Liver (tissue), 3 donors: ENCODE measurements around the gene UGT1A5.

Experiments used
- CTCF ChIP-seq: fragments of 150-350 bp; IDR thresholded peaks from 2 replicates; pipeline ENCODE4 v1.5.1; 2017; ENCODE audit warnings: improper control_type of control experiment, low read depth, low read length; ENCODE audit not compliant: missing input control
- FOXA1 ChIP-seq: IDR thresholded peaks from 2 replicates; pipeline ENCODE4 v1.6.1; 2016; ENCODE audit warnings: antibody characterized with exemption
- FOXA2 ChIP-seq: IDR thresholded peaks from 2 replicates; pipeline ENCODE4 v1.6.1; 2016; ENCODE audit warnings: antibody characterized with exemption
- GABPA ChIP-seq, 2 donors: IDR thresholded peaks in 1 of 2; conservative IDR thresholded peaks in 1 of 2; 2 replicates each; pipeline ENCODE4 v1.6.1; 2016; ENCODE audit warnings: antibody characterized with exemption in 2 of 2, mild to moderate bottlenecking in 1 of 2, moderate library complexity in 1 of 2
- MAX ChIP-seq: IDR thresholded peaks from 2 replicates; pipeline ENCODE4 v1.6.1; 2016; ENCODE audit warnings: antibody characterized with exemption
- RAD21 ChIP-seq, 2 donors: IDR thresholded peaks; 2 replicates each; pipeline ENCODE4 v1.6.1; 2016; ENCODE audit warnings: antibody characterized with exemption in 2 of 2, mild to moderate bottlenecking in 2 of 2
- REST ChIP-seq: IDR thresholded peaks from 2 replicates; pipeline ENCODE4 v1.6.1; 2016; ENCODE audit warnings: antibody characterized with exemption, mild to moderate bottlenecking
- RXRA ChIP-seq, 2 donors: IDR thresholded peaks; 2 replicates each; pipeline ENCODE4 v1.6.1; 2017 to 2018; ENCODE audit warnings: antibody characterized with exemption in 2 of 2, mild to moderate bottlenecking in 1 of 2
- SP1 ChIP-seq: IDR thresholded peaks from 2 replicates; pipeline ENCODE4 v1.6.1; 2018; ENCODE audit warnings: antibody characterized with exemption, mild to moderate bottlenecking
- YY1 ChIP-seq: IDR thresholded peaks from 2 replicates; pipeline ENCODE4 v1.6.1; 2016; ENCODE audit warnings: antibody characterized with exemption, mild to moderate bottlenecking
- donor health status: healthy.
- donor health status: healthy.

GRCh38 chr2:233803994-233804393, 91.3 kb downstream of the UGT1A5 start:
- TF ChIP-seq YY1 (no peak), GABPA (IDR thresholded peaks at IDR 0.05 in 1 of 2, conservative IDR thresholded peaks at IDR 0.05 in 1 of 2) (no peak), CTCF (no peak), REST (no peak), MAX (no peak), FOXA2 (no peak), RAD21 (IDR thresholded peaks at IDR 0.05) (no peak), SP1 (no peak), FOXA1 (no peak), RXRA (IDR thresholded peaks at IDR 0.05) (no peak)
